NCI-H2196 treated with DMSO at 0.1 percent for 48 hours (cell line): Measurements from ENCODE around the gene APBA2.
"Not testable (repeated sequence)": the region's sequence is repeated elsewhere in the genome, so short reads cannot be mapped to it uniquely, and the experiment has no call there.

ENCODE experiments used
- DNase-seq: peaks from one replicate; lab custom pipeline; 2025; ENCODE audit not compliant: unreplicated experiment; lab: John Stamatoyannopoulos, UW

APBA2 gene

DNA sequence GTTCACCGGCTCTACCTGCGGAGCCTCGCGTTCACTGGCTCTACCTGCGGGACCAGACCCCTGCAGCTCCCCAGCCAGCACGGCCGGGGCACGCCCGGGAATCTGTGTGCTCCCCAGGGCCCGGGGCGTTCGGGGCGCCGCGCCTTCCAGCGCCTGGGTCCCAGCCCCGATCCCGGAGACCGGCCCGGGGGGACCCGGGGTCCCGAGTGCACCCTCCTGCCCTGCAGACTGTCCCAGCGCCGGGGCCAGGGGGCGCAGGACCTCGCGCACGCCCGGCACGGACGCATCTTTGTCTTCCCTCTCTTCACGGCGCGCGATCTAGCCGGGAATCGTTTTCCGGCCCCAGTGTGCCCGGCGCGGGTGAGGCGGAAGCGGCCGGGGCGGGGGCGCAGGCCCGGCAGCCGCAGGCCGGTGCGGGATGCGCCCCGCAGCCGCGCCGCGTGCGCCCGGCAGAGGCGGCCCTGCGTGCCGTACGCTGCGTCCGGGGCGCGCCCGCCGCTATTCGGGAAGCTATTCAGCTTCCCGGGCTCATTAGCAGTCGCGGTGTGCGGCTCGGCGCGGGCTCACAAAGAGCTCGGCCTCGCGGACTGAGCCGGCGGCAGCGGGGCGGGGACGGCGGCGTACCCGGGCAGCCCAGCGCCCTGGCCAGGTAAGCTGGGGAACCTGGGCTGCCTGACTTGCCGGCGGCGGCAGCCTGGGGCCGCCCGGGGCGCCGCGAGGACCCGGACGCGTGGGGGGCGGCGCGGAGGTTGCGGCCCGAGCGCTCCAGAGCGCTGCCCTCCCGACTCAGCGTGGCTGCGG, at the start of gene APBA2:
Gene APBA2, plus strand, starts transcription at position 345 of the 801 bp plus-strand sequence. CDS start 167,911 bp downstream, outside the sequence.
- DNase-seq: no peak

DNA sequence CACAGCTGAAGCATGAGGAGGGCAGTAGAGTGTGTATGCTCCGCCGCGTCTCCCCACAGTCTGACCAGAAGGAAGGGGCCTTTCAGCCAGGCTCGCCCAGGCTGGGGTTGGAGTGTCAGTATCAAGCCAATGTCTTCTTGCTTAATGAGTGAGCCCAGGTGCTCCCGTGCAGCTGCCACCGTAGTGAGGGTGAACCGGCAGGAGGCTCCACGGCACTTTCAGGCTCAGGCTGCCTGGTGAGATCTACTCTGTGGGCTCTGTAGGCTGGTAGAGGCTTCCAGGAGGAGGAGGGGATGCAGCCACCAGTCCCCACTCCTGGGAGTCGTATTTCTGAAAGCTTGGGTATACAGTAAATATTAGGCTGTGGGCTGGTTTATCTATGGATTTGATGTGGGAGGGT, 45.5 kb upstream of the APBA2 start:
- DNase-seq: not testable (repeated sequence)

DNA sequence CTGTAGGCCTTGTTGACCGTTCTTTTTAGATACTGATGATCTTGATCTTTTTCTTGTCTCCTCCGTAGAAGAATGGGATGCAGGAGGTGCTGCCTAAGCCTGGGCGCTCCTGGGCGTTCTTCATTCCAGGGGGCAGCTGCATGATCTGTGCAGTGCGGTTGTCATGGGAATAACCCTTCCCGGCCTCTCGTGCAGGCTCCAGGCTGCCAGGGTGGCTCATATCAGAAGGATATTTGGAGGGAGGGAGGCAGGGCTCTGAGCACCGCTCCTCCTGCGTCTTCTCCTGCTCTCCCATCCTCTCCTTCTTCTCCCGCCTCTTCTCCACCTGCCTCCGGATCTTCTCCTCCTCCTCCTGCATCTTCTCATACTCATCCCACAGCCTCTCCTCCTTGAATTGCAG, 43.6 kb upstream of the APBA2 start:
- not testable (repeated sequence) for DNase-seq

DNA sequence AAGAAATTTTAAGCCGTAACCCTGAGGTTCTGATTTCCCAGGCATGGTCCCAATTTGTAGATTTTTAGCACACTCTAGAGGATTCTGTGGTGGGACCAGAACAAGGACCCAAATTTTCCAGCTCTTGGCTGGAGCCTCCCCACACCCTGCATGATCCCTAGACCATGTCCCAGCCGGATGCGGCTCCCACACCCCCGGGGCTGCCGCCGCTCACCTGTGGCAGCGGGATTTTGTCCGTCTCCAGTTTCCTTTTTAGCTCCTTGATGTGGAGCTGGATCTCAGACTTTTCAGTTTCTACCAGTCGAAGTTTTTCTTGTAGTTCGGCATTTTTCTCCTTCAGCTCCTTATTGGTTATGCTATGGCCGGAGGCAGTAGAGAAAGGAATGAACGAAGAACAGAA, 42.3 kb upstream of the APBA2 start:
- DNase-seq: not testable (repeated sequence)

DNA sequence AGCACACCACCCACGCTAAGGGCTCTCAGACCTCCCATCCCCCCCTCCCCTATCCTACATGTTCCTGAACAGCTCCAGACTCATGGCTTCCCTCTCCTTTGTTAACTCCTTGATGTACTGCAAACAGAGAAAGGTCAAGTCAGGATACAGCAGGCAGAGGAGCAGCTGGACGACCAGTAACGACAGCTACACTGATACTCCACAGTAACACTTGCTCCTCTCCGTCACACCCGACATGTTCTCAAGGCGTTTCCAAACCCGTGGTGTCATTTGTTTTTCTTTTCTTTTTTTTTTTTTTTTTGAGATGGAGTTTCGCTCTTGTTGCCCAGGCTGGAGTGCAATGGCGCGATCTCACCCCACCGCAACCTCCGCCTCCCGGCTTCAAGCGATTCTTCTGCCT, 41.6 kb upstream of the APBA2 start:
- DNase-seq: not testable (repeated sequence)

DNA sequence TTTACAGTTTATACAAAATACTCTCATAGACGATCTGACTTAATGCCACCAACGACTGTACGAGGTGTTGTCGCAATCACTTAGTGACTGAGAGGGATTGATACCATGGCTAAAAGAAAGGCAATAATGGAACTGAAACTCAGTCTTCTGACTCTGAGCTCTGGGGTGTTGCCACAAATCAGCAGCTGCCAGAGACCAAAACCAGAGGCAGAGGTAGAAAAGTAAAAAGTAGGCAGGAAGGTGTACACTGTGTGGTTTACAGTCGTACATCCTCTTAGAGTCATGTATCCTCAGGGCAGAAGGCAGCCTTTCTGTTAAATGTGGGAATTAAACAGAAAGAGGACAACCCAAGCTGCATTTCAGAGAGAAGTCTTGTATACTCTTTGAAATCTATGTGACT, 38.5 kb upstream of the APBA2 start:
- not testable (repeated sequence) for DNase-seq

DNA sequence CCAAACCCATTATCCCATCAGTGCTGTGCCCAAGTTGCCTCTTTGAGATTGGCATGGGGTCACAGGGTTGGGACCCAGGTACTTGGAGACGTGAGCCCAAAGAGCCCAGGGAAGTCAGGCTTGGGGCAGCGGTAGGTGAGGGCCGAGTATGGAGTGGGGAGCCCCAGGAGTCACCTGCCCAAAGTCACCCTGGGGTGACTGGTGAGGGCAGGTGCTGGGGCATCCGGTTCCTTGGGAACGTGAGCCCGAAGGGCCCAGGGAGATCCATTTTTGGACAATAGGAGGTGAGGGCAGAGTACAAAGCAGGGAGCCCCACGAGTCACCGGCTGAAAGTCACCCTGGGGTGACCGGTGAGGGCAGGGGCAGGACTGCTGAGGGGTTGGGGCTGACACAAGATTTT, 37.8 kb upstream of the APBA2 start:
- DNase-seq: not testable (repeated sequence)

DNA sequence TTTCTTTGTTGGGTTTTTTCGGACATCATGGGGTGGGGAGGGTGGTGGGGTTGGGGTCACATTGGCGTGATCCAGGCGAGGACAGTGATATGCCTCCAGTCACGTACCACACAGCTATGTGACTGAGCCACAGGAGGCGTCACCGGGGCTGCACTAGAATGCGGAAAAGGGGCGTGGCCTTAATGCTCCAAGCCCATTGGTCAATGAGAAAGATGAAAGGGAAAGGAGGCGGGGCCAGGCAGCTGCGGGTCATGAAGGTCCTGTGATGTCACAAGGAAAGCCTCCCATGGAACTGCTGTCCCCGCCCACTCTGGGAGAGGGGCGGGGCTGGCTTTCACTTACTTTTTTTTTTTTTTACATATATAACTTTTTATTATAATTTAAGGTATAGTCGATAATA, 37.3 kb upstream of the APBA2 start, which contains the start of gene GOLGA6L7:
Gene GOLGA6L7, minus strand, starts transcription at position 124 of the 400 bp plus-strand sequence. Its CDS starts 95 bp downstream, at position 29.
- not testable (repeated sequence) for DNase-seq

DNA sequence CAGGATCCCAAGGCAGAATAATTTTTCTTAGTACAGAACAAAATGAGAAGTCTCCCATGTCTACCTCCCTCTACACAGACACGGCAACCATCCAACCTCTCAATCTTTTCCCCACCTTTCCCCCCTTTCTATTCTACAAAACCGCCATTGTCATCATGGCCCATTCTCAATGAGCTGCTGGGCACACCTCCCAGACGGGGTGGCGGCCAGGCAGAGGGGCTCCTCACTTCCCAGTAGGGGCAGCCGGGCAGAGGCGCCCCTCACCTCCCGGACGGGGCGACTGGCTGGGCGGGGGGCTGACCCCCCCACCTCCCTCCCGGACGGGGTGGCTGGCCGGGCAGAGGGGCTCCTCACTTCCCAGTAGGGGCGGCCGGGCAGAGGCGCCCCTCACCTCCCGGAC, 36.5 kb upstream of the APBA2 start:
- DNase-seq: not testable (repeated sequence)

DNA sequence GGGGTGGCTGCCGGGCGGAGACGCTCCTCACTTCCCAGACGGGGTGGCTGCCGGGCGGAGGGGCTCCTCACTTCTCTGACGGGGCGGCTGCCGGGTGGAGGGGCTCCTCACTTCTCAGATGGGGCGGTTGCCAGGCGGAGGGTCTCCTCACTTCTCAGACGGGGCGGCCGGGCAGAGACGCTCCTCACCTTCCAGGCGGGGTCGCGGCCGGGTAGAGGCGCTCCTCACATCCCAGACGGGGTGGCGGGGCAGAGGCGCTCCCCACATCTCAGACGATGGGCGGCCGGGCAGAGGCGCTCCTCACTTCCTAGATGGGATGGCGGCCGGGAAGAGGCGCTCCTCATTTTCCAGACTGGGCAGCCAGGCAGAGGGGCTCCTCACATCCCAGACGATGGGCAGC, 36.0 kb upstream of the APBA2 start:
- not testable (repeated sequence) for DNase-seq

DNA sequence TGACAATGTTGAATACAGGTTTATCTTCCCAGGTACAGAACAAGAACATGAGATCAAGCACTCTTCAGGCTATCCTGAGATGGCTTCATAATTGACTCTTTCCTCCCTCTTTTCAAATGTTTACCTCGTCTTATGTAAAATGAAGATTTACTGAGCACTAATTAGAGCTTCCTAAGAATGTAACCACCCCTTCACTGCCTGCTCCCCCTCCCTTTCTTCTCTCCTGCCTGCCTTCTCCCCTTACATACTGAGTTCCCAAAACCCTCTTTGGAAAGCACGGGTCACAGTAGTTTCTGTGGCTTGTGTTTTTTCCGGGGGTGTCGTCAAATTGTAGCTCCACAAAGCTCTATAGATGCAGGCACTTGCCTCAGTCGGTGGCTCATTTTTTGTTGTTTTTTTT, 32.1 kb upstream of the APBA2 start:
- DNase-seq: not testable (repeated sequence)

DNA sequence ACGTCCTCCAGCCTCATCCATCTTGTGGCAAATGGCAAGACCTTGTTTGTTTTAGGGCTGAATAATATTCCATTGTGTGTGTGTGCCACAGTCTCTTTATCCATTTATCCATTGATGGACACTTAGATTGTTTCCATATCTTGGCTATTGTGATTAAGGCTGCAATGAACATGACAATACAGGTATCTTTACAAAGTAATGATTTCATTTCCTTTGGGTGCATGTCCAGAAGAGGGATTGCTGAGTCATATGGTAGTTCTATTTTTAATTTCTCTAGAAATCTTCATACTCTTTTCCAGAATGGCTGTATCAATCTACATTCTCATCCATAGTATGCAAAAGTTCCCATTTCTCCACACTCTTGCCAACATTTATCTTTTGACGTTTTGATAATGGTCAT, 31.2 kb upstream of the APBA2 start:
- not testable (repeated sequence) for DNase-seq

DNA sequence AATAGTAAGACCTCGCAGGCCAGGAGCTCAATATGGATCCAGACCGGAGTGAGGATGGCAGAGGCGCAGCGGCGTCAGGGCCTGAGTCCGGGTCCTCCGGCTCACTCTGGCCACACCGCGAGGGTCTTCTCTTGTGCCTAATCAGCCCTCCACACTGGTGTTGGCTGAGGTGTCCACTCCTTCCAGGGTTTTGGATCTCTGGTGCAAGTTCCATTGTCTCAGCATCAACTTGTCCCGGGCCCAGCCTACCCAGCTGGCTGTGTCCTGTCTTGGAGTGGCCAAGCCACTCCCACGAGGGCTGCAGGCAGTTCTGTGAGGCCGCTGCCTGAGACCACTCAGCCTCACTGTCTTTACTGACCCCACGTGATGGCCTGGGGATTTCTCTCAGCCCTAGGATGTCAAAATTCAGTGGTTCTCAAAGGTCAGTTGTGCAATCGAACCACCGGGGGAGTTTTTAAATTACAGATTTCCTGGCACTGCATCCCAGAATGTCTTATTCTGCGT, 24.7 kb upstream of the APBA2 start:
- DNase-seq: no peak

DNA sequence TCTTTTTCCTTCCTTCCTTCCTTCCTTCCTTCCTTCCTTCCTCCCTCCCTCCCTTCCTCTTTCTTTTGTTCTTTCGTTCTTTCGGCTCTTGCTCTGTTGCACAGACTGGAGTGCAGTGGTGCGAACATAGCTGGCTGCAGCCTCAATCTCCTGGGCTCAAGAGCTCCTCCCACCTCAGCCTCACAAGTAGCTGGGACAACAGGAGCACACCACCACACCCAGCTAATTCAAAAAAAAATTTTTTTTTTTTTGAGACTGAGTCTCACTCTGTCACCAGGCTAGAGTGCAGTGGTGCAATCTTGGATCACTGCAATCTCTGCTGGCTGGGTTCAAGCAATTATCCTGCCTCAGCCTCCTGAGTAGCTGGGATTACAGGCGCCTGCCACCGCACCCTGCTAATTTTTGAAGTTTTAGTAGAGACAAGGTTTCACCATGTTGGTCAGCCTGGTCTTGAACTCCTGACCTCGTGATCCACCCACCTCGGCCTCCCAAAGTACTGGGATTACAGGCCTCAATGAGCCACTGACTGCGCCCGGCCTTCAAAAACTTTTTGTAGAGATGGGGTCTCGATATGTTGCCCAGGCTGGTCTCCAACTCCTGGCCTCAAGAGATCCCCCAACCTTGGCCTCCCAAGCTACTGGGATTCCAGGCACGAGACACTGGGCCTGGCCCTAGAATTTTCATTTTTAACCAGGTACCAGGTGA, 24.0 kb upstream of the APBA2 start:
- not testable (repeated sequence) for DNase-seq

DNA sequence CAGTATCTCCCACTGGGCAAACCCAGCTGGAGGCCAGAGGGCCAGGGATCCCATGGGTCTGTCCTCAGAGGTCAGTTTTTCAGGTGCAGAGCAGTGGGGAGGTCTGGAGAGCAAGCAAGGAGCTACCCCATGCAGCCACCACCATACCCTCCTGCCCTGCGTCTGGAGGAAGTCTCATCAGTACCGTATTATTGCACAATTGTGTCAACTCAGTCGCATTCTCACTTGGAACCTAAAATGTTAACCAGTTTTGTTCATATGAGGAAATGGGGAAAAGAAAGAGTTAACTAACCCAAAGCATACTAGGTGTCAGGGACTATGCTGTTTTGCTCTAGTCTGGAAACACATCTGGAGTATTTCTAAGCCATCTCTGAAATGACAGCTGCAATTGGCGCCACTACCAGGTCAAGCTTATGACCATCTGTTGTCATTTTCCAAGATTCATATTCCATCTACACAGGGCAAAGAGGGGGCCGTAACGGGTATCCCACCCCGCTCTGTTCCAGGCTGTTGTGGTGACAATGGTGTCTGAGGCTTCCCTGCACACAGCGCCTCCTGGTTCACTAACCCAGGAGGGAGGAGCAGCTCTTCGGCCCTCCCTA, 16.9 kb upstream of the APBA2 start:
- no peak for DNase-seq

DNA sequence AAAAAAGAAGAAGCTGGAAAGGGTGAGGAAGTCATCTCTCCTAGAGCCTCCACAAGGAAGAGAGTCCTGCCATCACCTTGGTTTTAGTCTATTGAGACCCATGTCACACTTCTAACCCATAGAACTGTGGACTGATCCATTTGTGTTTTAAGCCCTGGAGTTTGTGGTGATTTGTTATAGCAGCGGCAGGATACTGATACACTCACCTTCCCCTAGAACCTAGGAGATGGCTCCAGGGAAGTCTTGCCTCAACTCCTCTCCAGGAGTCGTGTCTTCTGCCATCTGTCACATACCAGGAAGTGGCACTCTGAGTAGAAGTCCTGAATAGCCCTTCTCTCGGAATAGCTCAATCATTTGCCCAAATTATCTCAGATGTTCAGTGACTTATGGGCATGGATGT, 14.6 kb upstream of the APBA2 start:
- DNase-seq: no peak

DNA sequence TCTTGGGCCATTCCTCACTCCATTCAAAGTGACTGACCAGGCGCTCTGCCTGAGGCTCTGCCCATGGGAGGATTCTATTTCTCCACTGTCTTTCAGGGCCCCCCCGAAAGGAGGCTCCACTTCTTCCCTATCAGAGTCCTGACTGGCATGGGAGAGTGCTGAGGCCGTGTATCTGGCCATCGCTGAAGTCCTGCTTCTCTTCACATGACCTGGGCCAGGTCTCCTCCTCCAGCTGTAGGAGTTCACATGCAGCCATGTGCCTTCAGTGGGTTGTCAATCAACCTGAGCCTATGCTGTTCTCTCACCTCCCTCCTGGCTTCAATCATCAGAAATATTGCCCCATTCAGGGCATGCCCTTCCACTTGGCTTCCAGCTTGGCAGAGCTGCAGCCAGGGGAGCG, 12.8 kb upstream of the APBA2 start:
- DNase-seq: no peak

DNA sequence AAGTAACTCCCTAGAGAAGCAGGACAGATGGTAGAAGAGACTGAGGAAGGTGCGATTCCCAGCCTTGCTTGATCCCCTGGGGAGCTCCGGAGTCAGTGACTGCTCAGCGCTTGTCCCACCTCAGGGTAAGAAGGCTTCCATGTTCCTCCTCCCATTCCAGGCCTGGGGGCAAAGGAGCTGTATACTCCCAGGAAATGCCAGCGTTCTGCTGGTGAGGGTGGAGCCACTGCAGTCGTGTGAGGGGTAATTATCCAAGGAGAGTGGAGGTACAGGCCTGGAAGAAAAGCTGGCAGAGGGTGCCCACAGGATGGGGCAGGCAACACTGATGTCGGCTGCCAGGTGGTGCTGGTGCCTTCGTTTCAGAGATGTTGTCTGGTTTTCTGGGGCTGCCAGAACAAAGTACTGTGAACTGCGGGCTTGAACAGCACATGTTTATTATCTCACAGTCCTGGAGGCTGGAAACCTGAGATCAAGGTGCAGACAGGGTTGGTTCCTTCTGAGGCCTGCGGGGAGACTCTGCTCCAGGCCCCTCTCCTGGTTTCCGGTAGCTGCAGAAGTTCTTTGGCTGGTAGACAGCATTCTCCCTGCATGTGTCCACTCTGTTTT, 12.1 kb upstream of the APBA2 start:
- DNase-seq: no peak

DNA sequence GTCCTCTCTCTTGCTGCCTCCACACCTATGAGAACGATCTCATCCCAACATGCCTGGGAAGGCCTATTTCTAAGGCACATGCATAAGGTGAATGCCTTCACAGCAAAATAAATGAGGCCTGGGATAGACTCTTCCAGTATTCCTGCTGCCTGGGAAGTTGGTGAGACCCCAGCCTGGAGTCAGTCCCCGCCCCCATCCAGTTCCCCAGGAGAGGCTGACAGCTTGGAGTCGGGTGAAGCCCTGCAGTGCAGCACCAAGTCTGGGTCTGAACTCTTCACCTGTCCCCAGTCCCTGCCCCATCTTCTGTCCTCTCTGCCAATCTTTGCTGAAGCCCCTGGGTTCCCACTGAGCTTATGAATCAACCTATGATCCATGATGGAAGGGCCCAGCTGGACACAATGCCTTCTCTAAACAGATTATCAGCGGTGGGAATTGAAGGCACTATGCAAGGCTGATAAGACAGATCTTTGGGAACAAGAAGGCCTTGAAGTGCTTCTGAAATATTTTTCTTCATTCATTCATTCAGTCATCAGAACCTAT, 10.2 kb upstream of the APBA2 start:
- DNase-seq: no peak

DNA sequence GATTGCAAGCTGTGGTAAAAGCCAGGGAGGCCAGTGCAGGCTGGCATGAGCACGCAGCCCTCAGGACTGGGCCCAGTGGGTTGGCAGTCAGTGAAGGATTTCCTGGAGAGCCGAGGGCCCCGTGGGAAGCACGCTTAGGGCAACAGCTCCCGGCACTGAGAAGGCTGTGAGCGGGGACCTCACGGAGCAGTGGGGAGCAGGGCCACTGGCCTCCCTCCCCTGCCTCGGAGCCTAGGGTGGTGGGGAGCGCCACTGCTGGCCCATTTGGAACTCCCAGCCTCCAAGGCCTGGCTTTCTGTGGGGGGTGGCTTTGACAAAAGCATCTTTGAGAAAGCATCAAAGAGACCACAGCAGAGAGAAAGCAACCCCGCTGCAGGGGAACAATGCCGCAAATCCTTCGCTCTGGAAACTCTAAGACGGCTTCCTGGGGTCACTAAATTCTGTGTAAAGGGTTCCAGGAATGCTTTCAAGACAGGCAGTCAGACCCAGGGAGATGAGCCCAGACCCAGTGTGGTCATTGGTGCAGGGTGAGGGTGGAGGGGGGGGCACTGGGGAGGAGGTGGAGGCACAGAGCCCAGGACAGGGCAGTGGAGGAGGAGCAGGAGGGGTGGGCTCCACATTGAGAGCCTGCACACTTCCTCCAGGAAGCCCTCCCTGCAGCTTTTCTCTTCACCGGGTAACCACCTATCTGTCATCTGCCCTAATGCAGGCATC, 9.5 kb upstream of the APBA2 start:
- no peak for DNase-seq
